NB4 (cell line): ENCODE results near the gene FAM107B.

Experiments used
- POLR2A ChIP-seq: IDR thresholded peaks from 2 replicates; pipeline ENCODE4 v1.6.1; 2011; ENCODE audit warnings: mild to moderate bottlenecking; ENCODE audit not compliant: insufficient read length; ENCODE audit errors: extremely low read depth
- TF ChIP-seq, protein P1 (sequence below): IDR thresholded peaks from one replicate; pipeline ENCODE4 v1.5.1; 2012; ENCODE audit warnings: low read depth, low read length
- TF ChIP-seq, protein P2 (sequence below): IDR thresholded peaks from 2 replicates; pipeline ENCODE4 v1.6.1; 2011; ENCODE audit warnings: low read depth, low read length

DNA sequence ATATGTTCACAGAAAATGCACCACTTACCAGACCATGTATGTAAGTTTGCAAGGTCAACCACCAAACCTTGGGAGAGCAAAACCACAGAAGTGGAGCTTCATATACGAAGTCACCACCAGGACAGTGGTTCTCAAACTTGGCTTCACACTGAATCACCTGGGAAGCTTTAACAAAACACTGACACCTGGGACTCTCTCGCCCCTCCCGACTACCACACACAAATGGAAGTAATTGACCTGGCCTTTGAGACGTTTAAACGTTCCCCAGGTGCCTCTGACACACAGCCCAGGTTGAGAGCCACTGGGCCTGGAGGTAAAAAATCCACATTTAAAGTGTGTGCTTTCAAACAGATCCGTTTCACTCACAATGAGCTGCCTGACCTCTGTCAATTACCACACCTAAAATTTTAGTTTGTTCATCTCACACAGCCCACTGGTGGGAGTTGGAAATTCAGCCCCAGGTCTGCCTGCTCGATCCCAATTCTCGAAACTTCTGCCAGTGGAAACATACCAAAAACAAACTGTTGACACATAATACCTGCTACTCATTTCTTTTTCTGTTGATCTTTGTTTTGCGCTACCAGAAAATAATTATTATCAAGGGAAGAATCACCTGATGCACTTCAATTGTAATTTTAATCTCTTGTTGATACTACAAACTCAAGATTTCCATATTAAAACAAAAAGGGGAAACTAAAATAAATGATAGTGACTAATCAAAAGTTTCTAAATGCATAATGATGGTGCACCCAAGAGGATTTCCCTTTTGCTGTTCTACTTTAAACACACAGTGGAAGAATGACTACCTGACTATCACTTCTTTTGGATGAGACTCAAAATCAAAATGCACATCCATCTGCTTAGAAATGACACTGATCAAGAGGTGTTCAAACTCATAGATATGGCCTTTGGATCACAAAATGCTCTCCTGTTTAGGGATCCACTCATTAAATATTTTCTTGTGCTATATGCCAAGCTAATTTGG is 36.6 kb upstream of the FAM107B start:
- TF ChIP-seq, protein P1, sequence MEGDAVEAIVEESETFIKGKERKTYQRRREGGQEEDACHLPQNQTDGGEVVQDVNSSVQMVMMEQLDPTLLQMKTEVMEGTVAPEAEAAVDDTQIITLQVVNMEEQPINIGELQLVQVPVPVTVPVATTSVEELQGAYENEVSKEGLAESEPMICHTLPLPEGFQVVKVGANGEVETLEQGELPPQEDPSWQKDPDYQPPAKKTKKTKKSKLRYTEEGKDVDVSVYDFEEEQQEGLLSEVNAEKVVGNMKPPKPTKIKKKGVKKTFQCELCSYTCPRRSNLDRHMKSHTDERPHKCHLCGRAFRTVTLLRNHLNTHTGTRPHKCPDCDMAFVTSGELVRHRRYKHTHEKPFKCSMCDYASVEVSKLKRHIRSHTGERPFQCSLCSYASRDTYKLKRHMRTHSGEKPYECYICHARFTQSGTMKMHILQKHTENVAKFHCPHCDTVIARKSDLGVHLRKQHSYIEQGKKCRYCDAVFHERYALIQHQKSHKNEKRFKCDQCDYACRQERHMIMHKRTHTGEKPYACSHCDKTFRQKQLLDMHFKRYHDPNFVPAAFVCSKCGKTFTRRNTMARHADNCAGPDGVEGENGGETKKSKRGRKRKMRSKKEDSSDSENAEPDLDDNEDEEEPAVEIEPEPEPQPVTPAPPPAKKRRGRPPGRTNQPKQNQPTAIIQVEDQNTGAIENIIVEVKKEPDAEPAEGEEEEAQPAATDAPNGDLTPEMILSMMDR: no peak
- TF ChIP-seq POLR2A: no peak
- TF ChIP-seq, protein P2, sequence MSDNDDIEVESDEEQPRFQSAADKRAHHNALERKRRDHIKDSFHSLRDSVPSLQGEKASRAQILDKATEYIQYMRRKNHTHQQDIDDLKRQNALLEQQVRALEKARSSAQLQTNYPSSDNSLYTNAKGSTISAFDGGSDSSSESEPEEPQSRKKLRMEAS: no peak
